ENCODE measurements around the gene EFEMP2.

DNA sequence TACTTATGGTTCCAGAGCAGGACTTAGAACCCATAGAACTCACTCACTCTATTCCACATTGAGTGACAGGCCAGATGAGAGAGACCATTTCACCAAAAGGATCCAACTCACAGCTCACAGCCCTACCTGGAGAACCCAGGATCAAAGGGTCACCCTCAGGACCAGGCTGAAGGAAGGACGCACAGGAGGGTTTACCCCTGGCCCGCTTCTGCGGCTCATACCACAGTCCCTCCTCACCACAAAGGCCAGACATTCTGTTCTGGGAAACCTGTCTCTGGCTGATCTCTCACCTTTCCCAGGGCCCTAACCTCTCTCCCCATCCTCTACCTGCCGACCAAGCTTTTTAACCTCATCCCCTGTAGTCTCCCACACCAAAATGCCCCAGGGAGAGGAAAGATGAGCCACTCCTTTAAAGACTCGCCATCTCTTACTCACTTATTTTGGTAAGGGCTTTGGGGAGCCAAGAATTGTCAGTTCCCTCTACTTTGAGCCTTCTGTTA, 22.9 kb upstream of the EFEMP2 start:
- TF ChIP-seq, protein P1, sequence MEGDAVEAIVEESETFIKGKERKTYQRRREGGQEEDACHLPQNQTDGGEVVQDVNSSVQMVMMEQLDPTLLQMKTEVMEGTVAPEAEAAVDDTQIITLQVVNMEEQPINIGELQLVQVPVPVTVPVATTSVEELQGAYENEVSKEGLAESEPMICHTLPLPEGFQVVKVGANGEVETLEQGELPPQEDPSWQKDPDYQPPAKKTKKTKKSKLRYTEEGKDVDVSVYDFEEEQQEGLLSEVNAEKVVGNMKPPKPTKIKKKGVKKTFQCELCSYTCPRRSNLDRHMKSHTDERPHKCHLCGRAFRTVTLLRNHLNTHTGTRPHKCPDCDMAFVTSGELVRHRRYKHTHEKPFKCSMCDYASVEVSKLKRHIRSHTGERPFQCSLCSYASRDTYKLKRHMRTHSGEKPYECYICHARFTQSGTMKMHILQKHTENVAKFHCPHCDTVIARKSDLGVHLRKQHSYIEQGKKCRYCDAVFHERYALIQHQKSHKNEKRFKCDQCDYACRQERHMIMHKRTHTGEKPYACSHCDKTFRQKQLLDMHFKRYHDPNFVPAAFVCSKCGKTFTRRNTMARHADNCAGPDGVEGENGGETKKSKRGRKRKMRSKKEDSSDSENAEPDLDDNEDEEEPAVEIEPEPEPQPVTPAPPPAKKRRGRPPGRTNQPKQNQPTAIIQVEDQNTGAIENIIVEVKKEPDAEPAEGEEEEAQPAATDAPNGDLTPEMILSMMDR (conservative IDR thresholded peaks at IDR 0.05; ENCODE audit: low read depth, low read length) = no peak
- no peak for TF ChIP-seq EZH2 (IDR thresholded peaks at IDR 0.05; ENCODE audit: low read length, unreplicated experiment)
- no peak for TF ChIP-seq EZH2phosphoT487 (IDR thresholded peaks at IDR 0.05; ENCODE audit: borderline replicate concordance, low read length)

Data from PC-3 (cell line).